ENCODE measurements around the gene SERPINB6.
"Not testable (repeated sequence)": the region's sequence is repeated elsewhere in the genome, so short reads cannot be mapped to it uniquely, and the experiment has no call there.

SERPINB6 gene

GRCh38 chr6:2977799-2978590, 6.6 kb upstream of the SERPINB6 start:
- DNase-seq (ENCODE audit: low read depth): no peak

- DNase-seq (ENCODE audit: low read depth): no peak
These were observed 5.9 kb upstream of the SERPINB6 start for GRCh38 chr6:2977290-2977689.

GRCh38 chr6:2976571-2977085, 5.3 kb upstream of the SERPINB6 start:
- DNase-seq (ENCODE audit: low read depth): no peak

GRCh38 chr6:2976060-2976459, 4.7 kb upstream of the SERPINB6 start:
- no peak for DNase-seq (ENCODE audit: low read depth)

GRCh38 chr6:2973676-2974075, 2.3 kb upstream of the SERPINB6 start:
- DNase-seq (ENCODE audit: low read depth): no peak

GRCh38 chr6:2973180-2973579, 1.8 kb upstream of the SERPINB6 start:
- not testable (repeated sequence) for DNase-seq (ENCODE audit: low read depth)

GRCh38 chr6:2972685-2973084, 1.3 kb upstream of the SERPINB6 start:
- not testable (repeated sequence) for DNase-seq (ENCODE audit: low read depth)

- not testable (repeated sequence) for DNase-seq (ENCODE audit: low read depth)
These were observed 786 bp upstream of the SERPINB6 start for GRCh38 chr6:2972219-2972487.

GRCh38 chr6:2970753-2971419, 481 bp downstream of the SERPINB6 start:
- DNase-seq (ENCODE audit: low read depth): peak; percentile 5

GRCh38 chr6:2970034-2970685, 1.2 kb downstream of the SERPINB6 start:
- DNase-seq (ENCODE audit: low read depth): no peak

GRCh38 chr6:2969549-2969948, 1.8 kb downstream of the SERPINB6 start:
- no peak for DNase-seq (ENCODE audit: low read depth)

- DNase-seq (ENCODE audit: low read depth): no peak
These were observed 2.7 kb downstream of the SERPINB6 start for GRCh38 chr6:2968600-2969135.

- no peak for DNase-seq (ENCODE audit: low read depth)
These were observed 3.4 kb downstream of the SERPINB6 start for GRCh38 chr6:2967936-2968335.

GRCh38 chr6:2966347-2966746, 5.0 kb downstream of the SERPINB6 start:
- DNase-seq (ENCODE audit: low read depth): no peak

- DNase-seq (ENCODE audit: low read depth): no peak
These were observed 6.4 kb downstream of the SERPINB6 start for GRCh38 chr6:2964793-2965505.

GRCh38 chr6:2963756-2964155, 7.6 kb downstream of the SERPINB6 start:
- DNase-seq (ENCODE audit: low read depth): no peak

- no peak for DNase-seq (ENCODE audit: low read depth)
These were observed 8.7 kb downstream of the SERPINB6 start for GRCh38 chr6:2962636-2963035.

- no peak for DNase-seq (ENCODE audit: low read depth)
These were observed 9.4 kb downstream of the SERPINB6 start for GRCh38 chr6:2962004-2962403.

GRCh38 chr6:2961506-2961905, 9.9 kb downstream of the SERPINB6 start:
- DNase-seq (ENCODE audit: low read depth): no peak

- no peak for DNase-seq (ENCODE audit: low read depth)
These were observed 10.4 kb downstream of the SERPINB6 start for GRCh38 chr6:2960935-2961334.

GRCh38 chr6:2959909-2960719, 11.3 kb downstream of the SERPINB6 start:
- no peak for DNase-seq (ENCODE audit: low read depth)
